KMS-11 (cell line): ENCODE results near the gene NOTUM.

Experiments used
- H2AFZ ChIP-seq: fragments of 200-600 bp; sonication (generic); 2 replicates; pipeline ENCODE4 v1.6.1; 2016; ENCODE audit warnings: antibody characterized with exemption, mixed run types, low read depth
- H3K27ac ChIP-seq: fragments of 200-600 bp; sonication (generic); 2 replicates; pipeline ENCODE4 v1.6.1; 2016; ENCODE audit warnings: mild to moderate bottlenecking, mixed run types
- H3K27me3 ChIP-seq: fragments of 200-600 bp; sonication (generic); 2 replicates; pipeline ENCODE4 v1.6.1; 2017; ENCODE audit warnings: mild to moderate bottlenecking, low read depth, mixed run types, moderate library complexity; ENCODE audit not compliant: insufficient read depth
- H3K36me3 ChIP-seq: fragments of 200-600 bp; sonication (generic); 2 replicates; pipeline ENCODE4 v1.6.1; 2017; ENCODE audit warnings: mild to moderate bottlenecking, mixed run types; ENCODE audit not compliant: insufficient read depth
- H3K4me1 ChIP-seq: fragments of 200-600 bp; sonication (generic); 2 replicates; pipeline ENCODE4 v1.6.1; 2016; ENCODE audit warnings: mild to moderate bottlenecking, low read depth, mixed run types; ENCODE audit not compliant: poor library complexity, severe bottlenecking
- H3K4me2 ChIP-seq: fragments of 200-600 bp; sonication (generic); 2 replicates; pipeline ENCODE4 v1.7.0; 2016; ENCODE audit warnings: mild to moderate bottlenecking, mixed run types
- H3K4me3 ChIP-seq: fragments of 200-600 bp; sonication (generic); IDR thresholded peaks from 2 replicates; pipeline ENCODE4 v1.6.1; 2017; ENCODE audit warnings: low read depth, low read length, mixed read lengths; ENCODE audit not compliant: insufficient read depth
- H3K79me2 ChIP-seq: fragments of 200-600 bp; sonication (generic); 2 replicates; pipeline ENCODE4 v1.6.1; 2016; ENCODE audit warnings: low read depth, mixed run types; ENCODE audit not compliant: insufficient read depth
- H3K9ac ChIP-seq: fragments of 200-600 bp; sonication (generic); 2 replicates; pipeline ENCODE4 v1.6.1; 2016; ENCODE audit warnings: mild to moderate bottlenecking, mixed run types
- H4K20me1 ChIP-seq: fragments of 200-600 bp; sonication (generic); 2 replicates; pipeline ENCODE4 v1.6.1; 2016; ENCODE audit warnings: mild to moderate bottlenecking, mixed run types; ENCODE audit not compliant: insufficient read depth
- TF ChIP-seq, protein P1 (sequence below): fragments of 200-600 bp; sonication (generic); conservative IDR thresholded peaks from 2 replicates; pipeline ENCODE4 v1.6.1; 2017; ENCODE audit warnings: low read depth, mild to moderate bottlenecking, antibody characterized with exemption, low read length, moderate library complexity, mixed read lengths

The NOTUM gene

DNA sequence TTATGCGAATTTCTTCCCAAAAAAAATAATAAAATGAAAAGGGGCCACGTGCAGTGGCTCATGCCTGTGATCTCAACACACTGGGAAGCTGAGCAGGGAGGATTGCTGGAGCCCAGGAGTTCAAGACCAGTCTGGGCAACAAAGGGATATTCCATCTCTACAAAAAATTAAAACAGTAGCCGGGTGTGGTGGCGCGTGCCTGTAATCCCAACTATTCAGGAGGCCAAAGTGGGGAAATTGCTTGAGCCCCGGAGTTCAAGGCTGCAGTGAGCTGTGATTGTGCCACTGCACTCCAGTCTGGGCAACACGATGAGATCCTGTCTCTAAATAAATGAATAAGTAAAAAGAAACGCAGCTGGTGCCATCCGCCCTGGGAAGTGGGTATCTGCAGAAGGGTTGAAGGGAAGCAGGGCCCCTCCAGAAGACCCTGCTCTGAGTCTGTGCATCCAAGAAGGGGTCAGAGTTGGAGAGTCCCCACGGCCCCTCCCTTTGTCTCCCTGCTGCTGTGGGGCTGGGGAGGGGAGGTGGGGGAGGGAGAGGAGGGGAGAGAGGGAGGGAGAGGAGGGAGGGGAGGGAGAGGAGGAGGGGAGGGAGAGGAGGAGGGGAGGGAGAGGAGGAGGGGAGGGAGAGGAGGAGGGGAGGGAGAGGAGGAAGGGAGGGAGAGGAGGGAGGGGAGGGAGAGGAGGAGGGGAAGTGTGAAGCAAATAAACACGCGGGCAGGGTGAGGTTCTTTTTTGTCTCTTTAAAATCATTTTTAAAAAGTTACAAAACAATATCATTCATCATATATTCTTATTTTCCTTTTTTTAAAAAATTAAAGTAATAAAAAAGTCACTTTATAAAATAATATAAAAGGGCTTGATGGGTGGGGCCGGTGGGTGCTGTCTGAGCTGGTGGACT lies 9.0 kb downstream of the NOTUM start:
- Histone ChIP-seq H3K4me3 (no peak overlapping the region), H3K27ac (no peak overlapping the region), H3K4me1 (no peaks in the 10 kb centered on the region), H2AFZ (no peak overlapping the region), H4K20me1 (no peaks in the 10 kb centered on the region), H3K4me2 (no peak overlapping the region), H3K9ac (no peak overlapping the region), H3K36me3 (no peaks in the 10 kb centered on the region), H3K79me2 (no peaks in the 10 kb centered on the region), H3K27me3 (peaks cover 29% of the 10 kb centered on the region)
- TF ChIP-seq, protein P1, sequence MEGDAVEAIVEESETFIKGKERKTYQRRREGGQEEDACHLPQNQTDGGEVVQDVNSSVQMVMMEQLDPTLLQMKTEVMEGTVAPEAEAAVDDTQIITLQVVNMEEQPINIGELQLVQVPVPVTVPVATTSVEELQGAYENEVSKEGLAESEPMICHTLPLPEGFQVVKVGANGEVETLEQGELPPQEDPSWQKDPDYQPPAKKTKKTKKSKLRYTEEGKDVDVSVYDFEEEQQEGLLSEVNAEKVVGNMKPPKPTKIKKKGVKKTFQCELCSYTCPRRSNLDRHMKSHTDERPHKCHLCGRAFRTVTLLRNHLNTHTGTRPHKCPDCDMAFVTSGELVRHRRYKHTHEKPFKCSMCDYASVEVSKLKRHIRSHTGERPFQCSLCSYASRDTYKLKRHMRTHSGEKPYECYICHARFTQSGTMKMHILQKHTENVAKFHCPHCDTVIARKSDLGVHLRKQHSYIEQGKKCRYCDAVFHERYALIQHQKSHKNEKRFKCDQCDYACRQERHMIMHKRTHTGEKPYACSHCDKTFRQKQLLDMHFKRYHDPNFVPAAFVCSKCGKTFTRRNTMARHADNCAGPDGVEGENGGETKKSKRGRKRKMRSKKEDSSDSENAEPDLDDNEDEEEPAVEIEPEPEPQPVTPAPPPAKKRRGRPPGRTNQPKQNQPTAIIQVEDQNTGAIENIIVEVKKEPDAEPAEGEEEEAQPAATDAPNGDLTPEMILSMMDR = no peak

DNA sequence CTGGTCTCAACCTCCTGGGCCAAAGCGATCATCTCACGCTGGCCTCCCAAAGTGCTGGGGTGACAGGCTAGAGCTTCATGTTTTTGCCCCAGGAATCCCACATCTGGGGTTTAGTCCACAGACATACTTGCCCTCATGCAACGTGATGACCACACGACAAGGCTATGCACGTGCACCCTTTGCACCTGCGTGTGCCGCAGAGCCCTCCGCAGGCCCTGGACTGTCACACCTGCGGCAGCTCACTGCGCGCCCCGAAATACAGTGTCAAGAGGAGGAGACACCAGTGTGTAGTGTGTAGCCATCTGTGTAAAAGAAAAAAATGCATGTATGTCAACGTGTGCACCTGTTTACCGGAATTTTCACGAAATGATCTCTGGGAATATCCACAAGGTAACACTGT lies 10.5 kb downstream of the NOTUM start:
- Histone ChIP-seq H3K27me3 (peaks cover 28% of the 10 kb centered on the region), H2AFZ (no peak overlapping the region), H3K27ac (no peak overlapping the region), H3K4me3 (no peak overlapping the region), H3K79me2 (no peaks in the 10 kb centered on the region), H3K36me3 (no peaks in the 10 kb centered on the region), H4K20me1 (no peaks in the 10 kb centered on the region), H3K9ac (no peak overlapping the region), H3K4me2 (no peak overlapping the region), H3K4me1 (no peaks in the 10 kb centered on the region)
- TF ChIP-seq, protein P1 = no peak

DNA sequence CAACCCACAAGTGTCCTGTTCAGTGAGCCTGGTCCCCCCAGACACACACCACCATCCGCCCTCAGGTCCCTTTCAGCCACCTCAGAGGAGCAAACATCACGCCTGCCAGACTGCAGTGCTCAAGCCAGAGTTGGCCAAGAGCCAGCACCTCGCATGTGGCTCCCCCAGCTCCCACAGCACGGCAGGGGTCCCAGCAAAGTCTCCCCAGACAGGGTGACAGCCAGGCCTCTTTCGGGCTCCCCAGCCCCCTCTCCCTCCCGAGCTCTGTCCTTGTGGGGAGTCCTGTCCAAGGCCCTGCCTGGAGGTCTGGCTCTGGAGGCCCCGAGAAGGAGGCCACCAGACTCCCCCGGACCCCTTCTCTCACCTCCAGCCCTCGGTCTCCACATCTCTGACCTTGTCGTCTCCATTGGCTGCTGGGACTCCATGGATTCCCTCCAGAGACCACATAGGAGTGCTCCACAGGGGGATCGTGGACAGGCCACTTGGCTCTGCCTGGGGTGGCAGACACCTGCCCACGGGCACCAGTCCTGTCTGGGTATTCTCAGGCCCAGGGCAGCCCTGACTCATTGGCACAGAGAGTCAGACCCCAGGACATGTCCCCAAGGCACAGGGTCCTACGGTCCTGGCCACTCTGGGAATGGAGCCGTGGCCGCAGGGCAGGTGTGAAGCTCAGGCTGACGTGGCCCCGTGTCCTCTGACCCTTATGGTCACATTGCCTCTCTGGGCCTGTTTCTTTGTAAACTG lies 12.2 kb downstream of the NOTUM start:
- Histone ChIP-seq H3K4me1 (no peaks in the 10 kb centered on the region), H3K27me3 (peaks cover 28% of the 10 kb centered on the region), H3K4me3 (no peak overlapping the region), H3K27ac (no peak overlapping the region), H3K36me3 (no peaks in the 10 kb centered on the region), H3K4me2 (no peak overlapping the region), H4K20me1 (no peaks in the 10 kb centered on the region), H3K79me2 (no peaks in the 10 kb centered on the region), H3K9ac (no peak overlapping the region), H2AFZ (no peak overlapping the region)
- TF ChIP-seq, protein P1 = no peak

DNA sequence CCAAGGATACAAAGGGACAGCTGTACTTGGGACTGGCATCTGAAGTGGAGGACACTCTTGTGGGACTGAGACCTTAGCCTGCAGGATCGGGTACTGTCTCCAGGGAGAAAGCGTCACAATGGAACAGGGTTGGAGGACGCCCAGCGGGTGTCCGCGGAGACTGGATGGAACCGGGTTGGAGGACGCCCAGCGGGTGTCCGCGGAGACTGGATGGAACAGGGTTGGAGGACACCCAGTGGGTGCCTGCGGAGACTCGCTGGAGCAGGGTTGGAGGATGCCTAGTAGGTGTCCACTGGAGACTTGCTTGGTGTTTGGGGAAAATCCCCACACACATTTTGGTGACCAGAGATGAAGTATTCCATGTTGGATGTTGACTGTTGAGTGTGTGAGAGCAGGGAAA lies 13.8 kb downstream of the NOTUM start, which contains the start of gene MYADML2:
Gene MYADML2 (minus strand): TSS at position 45 of the 400 bp plus-strand sequence. CDS start 5,492 bp downstream, outside the sequence.
- no peak within 1 kb of the TSS for H3K9ac ChIP-seq
- H4K20me1 ChIP-seq = no peaks in the 10 kb centered on the region
- TF ChIP-seq, protein P1 = no peak

More for the DNA sequence above, 13.8 kb downstream of the NOTUM start, which contains the start of gene MYADML2:
- H2AFZ ChIP-seq = no peak within 1 kb of the TSS
- no peaks in the 10 kb centered on the region for H3K36me3 ChIP-seq
- H3K4me3 ChIP-seq = no peak within 1 kb of the TSS
- H3K4me2 ChIP-seq = no peak within 1 kb of the TSS
- H3K27ac ChIP-seq = no peak within 1 kb of the TSS
- peaks cover 22% of the 10 kb centered on the region; the same call in 1 of the 2 replicates for H3K27me3 ChIP-seq
- H3K4me1 ChIP-seq = peaks cover 2% of the 10 kb centered on the region
- H3K79me2 ChIP-seq = no peaks in the 10 kb centered on the region
